K562 (cell line): ENCODE results near the gene TARM1. TPM values are rescaled to one million over a fixed set of nuclear protein-coding genes. Genes with fewer than 3 reads are reported as not detected.

Source experiments
- BCOR ChIP-seq: fragments of 450-650 bp; IDR thresholded peaks from 2 replicates; pipeline ENCODE4 v1.6.1; 2016
- BRCA1 ChIP-seq, 2 experiments: fragments of 450-650 bp in 1 of 2; sonication (generic) in 1 of 2; formaldehyde crosslinking in 1 of 2; IDR thresholded peaks; 2 replicates each; pipeline versions ENCODE4 v1.5.0 to v1.6.1; 2017 to 2020; ENCODE audit warnings: mild to moderate bottlenecking in 1 of 2, missing genetic modification reagents in 1 of 2
- CAMTA2 ChIP-seq: fragments of 250-450 bp; sonication (Bioruptor Pico); conservative IDR thresholded peaks from 2 replicates; pipeline ENCODE4 v1.5.1; 2022
- CBX3 ChIP-seq, 2 experiments: IDR thresholded peaks; 1 replicate in 1 of 2; 2 replicates in 1 of 2; pipeline ENCODE4 v1.6.1; 2012; ENCODE audit warnings: inconsistent platforms in 2 of 2, low read length in 2 of 2, borderline replicate concordance in 1 of 2, control low read depth in 1 of 2
- CHD1 ChIP-seq: fragments of 200-600 bp; sonication (generic); IDR thresholded peaks from one replicate; pipeline ENCODE4 v1.6.1; 2012; ENCODE audit warnings: mild to moderate bottlenecking, moderate library complexity, low read length, inconsistent platforms
- CHD2 ChIP-seq: IDR thresholded peaks from 2 replicates; pipeline ENCODE4 v1.6.1; 2011; ENCODE audit warnings: low read depth, low read length
- CREB1 ChIP-seq, 2 experiments: sonication (generic) in 1 of 2; formaldehyde crosslinking in 1 of 2; IDR thresholded peaks; 2 replicates each; pipeline versions ENCODE4 v1.6.1 to v1.8.0; 2012 to 2022; ENCODE audit warnings: inconsistent platforms in 1 of 2, mild to moderate bottlenecking in 1 of 2, missing genetic modification reagents in 1 of 2, moderate library complexity in 1 of 2
- CREM ChIP-seq: IDR thresholded peaks from 2 replicates; pipeline ENCODE4 v1.6.1; 2014; ENCODE audit warnings: antibody characterized with exemption, low read depth
- FUS ChIP-seq: fragments of 200-400 bp; formaldehyde crosslinking; optimal IDR thresholded peaks from 2 replicates; pipeline ENCODE3; 2017; ENCODE audit warnings: low read depth, low read length
- HDAC2 ChIP-seq: fragments of 450-650 bp; IDR thresholded peaks from 2 replicates; pipeline ENCODE4 v1.6.1; 2016; ENCODE audit warnings: mild to moderate bottlenecking
- HDAC3 ChIP-seq: fragments of 450-650 bp; IDR thresholded peaks from 2 replicates; pipeline ENCODE4 v1.6.1; 2018; ENCODE audit warnings: borderline replicate concordance, mild to moderate bottlenecking, moderate library complexity; ENCODE audit not compliant: partially characterized antibody
- KAT8 ChIP-seq: fragments of 450-650 bp; IDR thresholded peaks from 2 replicates; pipeline ENCODE4 v1.6.1; 2016; ENCODE audit warnings: low read depth, mild to moderate bottlenecking
- NR2C2 ChIP-seq, 2 experiments: fragments of 200-800 bp in 1 of 2; sonication (Bioruptor generic) in 1 of 2; sonication (generic) in 1 of 2; formaldehyde crosslinking in 1 of 2; IDR thresholded peaks; 2 replicates each; pipeline versions ENCODE4 v1.6.1 to v1.8.0; 2016 to 2022; ENCODE audit warnings: mild to moderate bottlenecking in 1 of 2, missing compliant biosample characterization in 1 of 2, missing genetic modification characterization in 1 of 2, missing genetic modification reagents in 1 of 2
- NRF1 ChIP-seq, 2 experiments: fragments of 450-650 bp; IDR thresholded peaks in 1 of 2; conservative IDR thresholded peaks in 1 of 2; 2 replicates each; pipeline ENCODE4 v1.6.1; 2014; ENCODE audit warnings: mild to moderate bottlenecking in 2 of 2
- PML ChIP-seq: IDR thresholded peaks from 2 replicates; pipeline ENCODE4 v1.6.1; 2012; ENCODE audit warnings: low read length, inconsistent platforms
- RBM39 ChIP-seq: fragments of 200-400 bp; formaldehyde crosslinking; optimal IDR thresholded peaks from 2 replicates; pipeline ENCODE3; 2018; ENCODE audit warnings: low read depth, low read length
- RCOR1 ChIP-seq, 2 experiments: IDR thresholded peaks; 2 replicates each; pipeline ENCODE4 v1.6.1; 2012; ENCODE audit warnings: low read depth in 2 of 2, low read length in 2 of 2, borderline replicate concordance in 1 of 2, improper control_type of control experiment in 1 of 2
- STAG1 ChIP-seq: sonication (generic); formaldehyde crosslinking; IDR thresholded peaks from 2 replicates; pipeline ENCODE4 v1.5.0; 2020; ENCODE audit warnings: missing genetic modification reagents, borderline replicate concordance
- ZFP36 ChIP-seq: fragments of 150-350 bp; IDR thresholded peaks from 2 replicates; pipeline ENCODE4 v1.6.1; 2018; ENCODE audit warnings: low read length, low read depth; ENCODE audit not compliant: partially characterized antibody
- ZFPM2 ChIP-seq: fragments of 250-450 bp; sonication (Bioruptor Pico); IDR thresholded peaks from 2 replicates; pipeline ENCODE4 v1.5.1; 2022; ENCODE audit warnings: mild to moderate bottlenecking
- ZNF184 ChIP-seq: sonication (generic); formaldehyde crosslinking; IDR thresholded peaks from 2 replicates; pipeline ENCODE4 v1.5.0; 2020; ENCODE audit warnings: missing genetic modification reagents
- ZNF445 ChIP-seq: fragments of 250-450 bp; sonication (Bioruptor Pico); IDR thresholded peaks from 2 replicates; pipeline ENCODE4 v1.4.0; 2020; ENCODE audit warnings: low read depth, mild to moderate bottlenecking, moderate library complexity
- polyA plus RNA-seq, 8 experiments: library from polyadenylated mRNA; depleted of rRNA in 4 of 8; stranded (reverse) in 5 of 8; unstranded in 3 of 8; fragments of >200 nt; fragmentation: Nextera tagmentation in 2 of 8; fragmentation: Illumina TruSeq in 1 of 8; extraction: Ambion mirVana in 2 of 8; extraction: Trizol in 1 of 8; gene quantifications; 2 replicates each; pipeline versions ENCODE4 v1.2.1 to v1.2.3, GENCODE V29; 2011 to 2014; ENCODE audit warnings: inconsistent platforms in 1 of 8, missing spikeins in 1 of 8
- total RNA-seq, 7 experiments: library from RNA; depleted of rRNA in 6 of 7; stranded (reverse); fragments of >200 nt in 6 of 7; fragmentation: Illumina TruSeq in 2 of 7; extraction: Trizol in 2 of 7; gene quantifications; 2 replicates each; pipeline versions ENCODE4 v1.2.1 to v1.2.3, GENCODE V29; 2011 to 2021; ENCODE audit warnings: low replicate concordance in 1 of 7
- TF ChIP-seq, protein P1 (sequence below): sonication (generic); formaldehyde crosslinking; IDR thresholded peaks from 2 replicates; pipeline ENCODE4 v1.8.1; 2023; ENCODE audit warnings: mild to moderate bottlenecking, missing genetic modification reagents
- TF ChIP-seq, protein P2 (sequence below): fragments of 450-650 bp; formaldehyde crosslinking; IDR thresholded peaks from 2 replicates; pipeline ENCODE4 v1.4.0; 2022; ENCODE audit warnings: missing genetic modification characterization
- TF ChIP-seq, protein P3 (sequence below): fragments of 450-650 bp; IDR thresholded peaks from 2 replicates; pipeline ENCODE4 v1.6.1; 2016

TARM1 gene
- total and polyA plus RNA-seq, 9 of the 15 experiments (the other 6 are each of a cell fraction or from before 2014, with no cell fraction given) = not detected

DNA sequence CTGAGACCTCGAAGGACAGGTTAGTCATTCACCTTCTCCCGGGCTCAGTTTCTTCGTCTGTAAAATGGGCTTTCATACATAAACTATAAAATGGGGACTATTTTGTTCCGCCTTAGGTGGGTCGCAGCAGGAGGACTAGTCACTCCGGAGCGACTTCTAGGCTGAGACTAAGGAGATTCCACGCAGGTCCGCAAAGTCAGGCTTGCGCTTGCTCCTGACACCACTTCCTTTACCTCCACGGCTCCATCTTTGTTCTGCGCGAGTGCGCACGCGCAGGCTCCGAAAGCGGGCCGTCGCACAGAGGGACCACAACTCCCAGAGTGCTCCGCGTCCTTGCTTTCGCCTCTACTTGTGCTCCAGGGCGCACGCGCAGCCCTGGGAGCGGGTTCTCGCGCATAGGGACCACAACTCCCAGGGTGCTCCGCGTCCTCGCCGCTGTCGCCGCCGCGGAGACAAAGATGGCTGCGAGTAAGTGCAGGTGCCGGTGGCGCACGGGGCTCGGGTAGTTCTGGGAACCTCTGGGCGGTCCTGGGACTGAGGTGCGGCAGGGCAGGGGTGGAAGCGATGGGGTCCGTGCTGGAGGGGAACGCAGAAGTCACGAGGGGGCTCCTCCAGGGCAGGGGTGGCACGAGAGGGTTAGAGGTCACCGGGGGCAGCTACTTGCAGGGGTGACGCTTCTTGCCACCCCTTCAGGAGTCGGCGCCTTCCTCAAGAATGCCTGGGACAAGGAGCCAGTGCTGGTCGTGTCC lies 21.4 kb upstream of the TARM1 start, which contains the start of gene NDUFA3 (continued):
- peak; percentile 57 for TF ChIP-seq RBM39
- TF ChIP-seq CREB1 (IDR thresholded peaks at IDR 0.05) = peak; percentile 85
- TF ChIP-seq CREB1 (CRISPR knock-in tag; IDR thresholded peaks at IDR 0.05) = peak; percentile 90
- no peak for TF ChIP-seq HDAC3
- TF ChIP-seq, protein P1, sequence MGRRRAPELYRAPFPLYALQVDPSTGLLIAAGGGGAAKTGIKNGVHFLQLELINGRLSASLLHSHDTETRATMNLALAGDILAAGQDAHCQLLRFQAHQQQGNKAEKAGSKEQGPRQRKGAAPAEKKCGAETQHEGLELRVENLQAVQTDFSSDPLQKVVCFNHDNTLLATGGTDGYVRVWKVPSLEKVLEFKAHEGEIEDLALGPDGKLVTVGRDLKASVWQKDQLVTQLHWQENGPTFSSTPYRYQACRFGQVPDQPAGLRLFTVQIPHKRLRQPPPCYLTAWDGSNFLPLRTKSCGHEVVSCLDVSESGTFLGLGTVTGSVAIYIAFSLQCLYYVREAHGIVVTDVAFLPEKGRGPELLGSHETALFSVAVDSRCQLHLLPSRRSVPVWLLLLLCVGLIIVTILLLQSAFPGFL (CRISPR knock-in tag) = no peak
- TF ChIP-seq ZNF184 = no peak
- TF ChIP-seq ZFPM2 (CRISPR knock-in tag) = no peak
- peak; percentile 95 for TF ChIP-seq CREM
- no peak for TF ChIP-seq KAT8
- TF ChIP-seq NR2C2 (CRISPR knock-in tag; IDR thresholded peaks at IDR 0.05) = peak; percentile 34; the same call in 1 of the 2 replicates
- peak; percentile 95 for TF ChIP-seq NR2C2 (tag; IDR thresholded peaks at IDR 0.05)
- TF ChIP-seq CHD2 = peak; percentile 66; the same call in 1 of the 2 replicates
- TF ChIP-seq FUS = no peak
- TF ChIP-seq HDAC2 = peak; percentile 100
- no peak for TF ChIP-seq CHD1
- TF ChIP-seq CBX3 (IDR thresholded peaks at IDR 0.05; ENCODE audit: borderline replicate concordance in 1 of 2, low read length in 2 of 2) = peak in 1 of 2 experiments; percentile 96; a peak in 2 of 3 replicates
- peak; percentile 100 for TF ChIP-seq BCOR
- no peak for TF ChIP-seq ZNF445 (CRISPR knock-in tag)
- no peak for TF ChIP-seq STAG1 (CRISPR knock-in tag)
- peak; percentile 100 for TF ChIP-seq NRF1 (conservative IDR thresholded peaks at IDR 0.05 in 1 of 2, IDR thresholded peaks at IDR 0.05 in 1 of 2)
- TF ChIP-seq PML = 0 out of 2 replicates have a peak, but pooled peaks have one; percentile 67
- TF ChIP-seq RCOR1 (IDR thresholded peaks at IDR 0.05; ENCODE audit: borderline replicate concordance in 1 of 2, low read depth in 2 of 2, low read length in 2 of 2) = peak; percentile 97 to 99
- TF ChIP-seq, protein P2, sequence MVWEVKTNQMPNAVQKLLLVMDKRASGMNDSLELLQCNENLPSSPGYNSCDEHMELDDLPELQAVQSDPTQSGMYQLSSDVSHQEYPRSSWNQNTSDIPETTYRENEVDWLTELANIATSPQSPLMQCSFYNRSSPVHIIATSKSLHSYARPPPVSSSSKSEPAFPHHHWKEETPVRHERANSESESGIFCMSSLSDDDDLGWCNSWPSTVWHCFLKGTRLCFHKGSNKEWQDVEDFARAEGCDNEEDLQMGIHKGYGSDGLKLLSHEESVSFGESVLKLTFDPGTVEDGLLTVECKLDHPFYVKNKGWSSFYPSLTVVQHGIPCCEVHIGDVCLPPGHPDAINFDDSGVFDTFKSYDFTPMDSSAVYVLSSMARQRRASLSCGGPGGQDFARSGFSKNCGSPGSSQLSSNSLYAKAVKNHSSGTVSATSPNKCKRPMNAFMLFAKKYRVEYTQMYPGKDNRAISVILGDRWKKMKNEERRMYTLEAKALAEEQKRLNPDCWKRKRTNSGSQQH (CRISPR knock-in tag) = no peak
- TF ChIP-seq, protein P3, sequence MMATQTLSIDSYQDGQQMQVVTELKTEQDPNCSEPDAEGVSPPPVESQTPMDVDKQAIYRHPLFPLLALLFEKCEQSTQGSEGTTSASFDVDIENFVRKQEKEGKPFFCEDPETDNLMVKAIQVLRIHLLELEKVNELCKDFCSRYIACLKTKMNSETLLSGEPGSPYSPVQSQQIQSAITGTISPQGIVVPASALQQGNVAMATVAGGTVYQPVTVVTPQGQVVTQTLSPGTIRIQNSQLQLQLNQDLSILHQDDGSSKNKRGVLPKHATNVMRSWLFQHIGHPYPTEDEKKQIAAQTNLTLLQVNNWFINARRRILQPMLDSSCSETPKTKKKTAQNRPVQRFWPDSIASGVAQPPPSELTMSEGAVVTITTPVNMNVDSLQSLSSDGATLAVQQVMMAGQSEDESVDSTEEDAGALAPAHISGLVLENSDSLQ = no peak
- TF ChIP-seq ZFP36 = peak; percentile 3
- TF ChIP-seq CAMTA2 = no peak
- TF ChIP-seq BRCA1 (IDR thresholded peaks at IDR 0.05) = no peak
- TF ChIP-seq BRCA1 (CRISPR knock-in tag; IDR thresholded peaks at IDR 0.05) = no peak; the same call in 1 of the 2 replicates
